ENCODE data around the gene ASPRV1.
"Not testable (repeated sequence)": the region's sequence is repeated elsewhere in the genome, so short reads cannot be mapped to it uniquely, and the experiment has no call there.

The ASPRV1 gene

DNA sequence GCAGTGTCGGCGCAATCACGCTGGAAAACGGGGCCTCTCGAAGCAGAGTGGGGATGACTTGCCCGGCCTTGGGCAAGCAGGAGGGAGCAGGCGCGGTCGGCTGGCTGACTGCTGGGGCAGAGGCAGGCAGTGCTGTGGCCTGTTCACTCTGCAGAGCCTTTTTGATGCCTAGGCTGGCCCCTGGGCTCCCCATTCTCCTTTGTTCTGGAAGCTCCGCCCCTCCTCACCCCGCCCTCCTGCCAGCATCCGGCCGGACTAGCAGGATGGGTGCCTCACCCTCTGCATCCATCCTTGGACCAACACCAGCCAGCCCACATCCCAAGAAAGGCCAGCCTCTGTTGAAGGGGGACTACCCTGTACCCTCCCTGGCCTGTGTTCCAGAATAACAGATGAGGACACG is at the start of gene ASPRV1:
ASPRV1 (minus strand) TSS at position 136 of the 400 bp plus-strand sequence. CDS start 195 bp downstream, outside the sequence.
- Histone ChIP-seq H3K9ac (ENCODE audit: low read depth, low read length) (no peak within 1 kb of the TSS), H3K4me3 (ENCODE audit: low read depth, low read length) (no peak within 1 kb of the TSS), H3K36me3 (ENCODE audit: control insufficient read depth, insufficient read depth, low read length) (no peaks in the 10 kb centered on the region), H3K4me1 (ENCODE audit: control insufficient read depth, insufficient read depth, low read length) (peaks cover 8% of the 10 kb centered on the region), H3K9me3 (ENCODE audit: control insufficient read depth, insufficient read depth, low read length) (no peaks in the 10 kb centered on the region), H3K27me3 (ENCODE audit: control insufficient read depth, insufficient read depth, low read length) (no peaks in the 10 kb centered on the region)

- H3K4me1 ChIP-seq (ENCODE audit: control insufficient read depth, insufficient read depth, low read length) = peaks cover 10% of the 10 kb centered on the region
- no peaks in the 10 kb centered on the region for H3K36me3 ChIP-seq (ENCODE audit: control insufficient read depth, insufficient read depth, low read length)
- H3K9ac ChIP-seq (ENCODE audit: low read depth, low read length) = no peak overlapping the region
- no peaks in the 10 kb centered on the region for H3K27me3 ChIP-seq (ENCODE audit: control insufficient read depth, insufficient read depth, low read length)
- H3K4me3 ChIP-seq (ENCODE audit: low read depth, low read length) = no peak overlapping the region
- H3K9me3 ChIP-seq (ENCODE audit: control insufficient read depth, insufficient read depth, low read length) = no peaks in the 10 kb centered on the region
These were observed 49.2 kb upstream of the ASPRV1 start for GRCh38 chr2:70010576-70011111.

GRCh38 chr2:70009762-70010575 is 48.5 kb upstream of the ASPRV1 start:
- Histone ChIP-seq H3K27me3 (ENCODE audit: control insufficient read depth, insufficient read depth, low read length) (no peaks in the 10 kb centered on the region), H3K4me1 (ENCODE audit: control insufficient read depth, insufficient read depth, low read length) (peaks cover 11% of the 10 kb centered on the region), H3K9me3 (ENCODE audit: control insufficient read depth, insufficient read depth, low read length) (no peaks in the 10 kb centered on the region), H3K4me3 (ENCODE audit: low read depth, low read length) (no peak overlapping the region), H3K36me3 (ENCODE audit: control insufficient read depth, insufficient read depth, low read length) (no peaks in the 10 kb centered on the region), H3K9ac (ENCODE audit: low read depth, low read length) (no peak overlapping the region)

- H3K27me3 ChIP-seq (ENCODE audit: control insufficient read depth, insufficient read depth, low read length) = no peaks in the 10 kb centered on the region
- no peak overlapping the region for H3K4me3 ChIP-seq (ENCODE audit: low read depth, low read length)
- H3K4me1 ChIP-seq (ENCODE audit: control insufficient read depth, insufficient read depth, low read length) = peaks cover 11% of the 10 kb centered on the region
- H3K36me3 ChIP-seq (ENCODE audit: control insufficient read depth, insufficient read depth, low read length) = no peaks in the 10 kb centered on the region
- no peak overlapping the region for H3K9ac ChIP-seq (ENCODE audit: low read depth, low read length)
- H3K9me3 ChIP-seq (ENCODE audit: control insufficient read depth, insufficient read depth, low read length) = no peaks in the 10 kb centered on the region
These were observed 46.9 kb upstream of the ASPRV1 start for GRCh38 chr2:70008290-70008689.

- Histone ChIP-seq H3K9ac (ENCODE audit: low read depth, low read length) (no peak overlapping the region), H3K27me3 (ENCODE audit: control insufficient read depth, insufficient read depth, low read length) (no peaks in the 10 kb centered on the region), H3K36me3 (ENCODE audit: control insufficient read depth, insufficient read depth, low read length) (no peaks in the 10 kb centered on the region), H3K4me1 (ENCODE audit: control insufficient read depth, insufficient read depth, low read length) (peaks cover 14% of the 10 kb centered on the region), H3K9me3 (ENCODE audit: control insufficient read depth, insufficient read depth, low read length) (no peaks in the 10 kb centered on the region), H3K4me3 (ENCODE audit: low read depth, low read length) (no peak overlapping the region)
These were observed 45.7 kb upstream of the ASPRV1 start for GRCh38 chr2:70007151-70007550.

DNA sequence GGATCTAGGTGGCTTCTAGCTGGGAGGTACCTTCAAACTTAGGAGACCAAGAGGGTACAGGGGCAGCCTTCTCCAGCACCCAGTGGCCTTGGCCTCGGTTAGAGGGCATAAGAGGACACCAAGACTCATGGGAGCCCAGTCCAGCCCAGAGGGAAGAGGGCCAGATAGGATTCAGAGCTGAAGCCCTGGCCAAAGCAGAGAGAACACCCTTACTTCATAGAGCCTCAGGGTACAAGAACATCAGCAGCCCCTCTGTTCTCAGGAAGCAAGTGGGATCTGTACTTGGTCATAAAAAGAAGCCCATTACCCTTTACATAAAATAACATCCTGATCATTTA is 45.0 kb upstream of the ASPRV1 start:
- Histone ChIP-seq H3K4me3 (ENCODE audit: low read depth, low read length) (no peak overlapping the region), H3K27me3 (ENCODE audit: control insufficient read depth, insufficient read depth, low read length) (no peaks in the 10 kb centered on the region), H3K9ac (ENCODE audit: low read depth, low read length) (no peak overlapping the region), H3K4me1 (ENCODE audit: control insufficient read depth, insufficient read depth, low read length) (peaks cover 14% of the 10 kb centered on the region), H3K36me3 (ENCODE audit: control insufficient read depth, insufficient read depth, low read length) (no peaks in the 10 kb centered on the region), H3K9me3 (ENCODE audit: control insufficient read depth, insufficient read depth, low read length) (no peaks in the 10 kb centered on the region)

DNA sequence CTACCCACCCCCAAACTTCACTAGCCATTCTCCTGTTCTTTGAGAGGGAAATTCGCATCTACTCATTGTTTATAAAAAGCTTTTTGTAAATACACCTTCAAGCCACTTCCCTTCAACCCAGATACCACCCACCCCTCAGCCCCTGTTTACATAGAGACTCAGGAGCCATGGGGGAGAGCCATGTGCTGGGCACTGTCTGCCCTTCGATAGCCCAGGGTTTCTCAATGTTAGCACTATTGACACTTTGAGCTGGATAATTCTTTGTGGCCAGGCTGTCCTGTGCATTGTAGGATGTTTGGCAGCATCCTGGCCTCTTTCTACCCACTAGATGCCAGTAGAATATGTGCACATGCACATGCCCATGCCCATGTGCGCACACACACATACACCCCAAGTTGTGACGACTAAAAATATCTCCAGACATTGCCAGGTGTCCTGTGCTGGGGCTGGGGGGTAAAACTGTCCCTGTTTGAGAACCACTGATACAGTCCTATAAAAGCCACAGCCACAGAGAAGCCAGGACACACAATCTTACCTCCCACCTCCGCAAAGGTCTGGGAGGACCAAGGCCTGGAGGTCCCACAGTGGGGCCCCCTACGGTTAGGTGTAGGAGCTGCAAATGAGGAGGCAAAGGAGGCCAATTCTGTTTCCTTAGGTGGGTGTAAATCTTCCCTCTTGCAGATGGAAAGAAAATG is 44.5 kb upstream of the ASPRV1 start:
- Histone ChIP-seq H3K9me3 (ENCODE audit: control insufficient read depth, insufficient read depth, low read length) (no peaks in the 10 kb centered on the region), H3K4me3 (ENCODE audit: low read depth, low read length) (no peak overlapping the region), H3K36me3 (ENCODE audit: control insufficient read depth, insufficient read depth, low read length) (no peaks in the 10 kb centered on the region), H3K9ac (ENCODE audit: low read depth, low read length) (no peak overlapping the region), H3K27me3 (ENCODE audit: control insufficient read depth, insufficient read depth, low read length) (no peaks in the 10 kb centered on the region), H3K4me1 (ENCODE audit: control insufficient read depth, insufficient read depth, low read length) (peaks cover 14% of the 10 kb centered on the region)

DNA sequence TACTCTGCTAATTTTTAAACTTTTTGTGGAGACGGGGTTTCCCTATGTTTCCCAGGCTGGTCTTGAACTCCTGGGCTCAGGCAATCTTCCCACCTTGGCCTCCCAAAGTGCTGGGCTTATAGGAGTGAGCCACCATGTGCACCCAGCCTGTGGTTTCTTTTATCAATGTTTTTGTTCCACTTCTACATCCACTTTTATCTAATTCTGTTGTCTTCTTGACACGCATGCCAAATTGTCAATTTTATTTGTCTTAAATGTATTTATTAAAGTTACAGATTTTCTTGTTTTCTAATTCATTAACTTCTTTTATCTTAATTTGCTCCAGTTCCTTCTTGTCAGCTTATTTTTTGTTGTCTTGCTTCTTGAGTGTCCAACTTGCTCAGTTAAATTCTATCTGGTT is 43.8 kb upstream of the ASPRV1 start:
- Histone ChIP-seq H3K4me3 (ENCODE audit: low read depth, low read length) (no peak overlapping the region), H3K27me3 (ENCODE audit: control insufficient read depth, insufficient read depth, low read length) (no peaks in the 10 kb centered on the region), H3K36me3 (ENCODE audit: control insufficient read depth, insufficient read depth, low read length) (no peaks in the 10 kb centered on the region), H3K9ac (ENCODE audit: low read depth, low read length) (no peak overlapping the region), H3K9me3 (ENCODE audit: control insufficient read depth, insufficient read depth, low read length) (no peaks in the 10 kb centered on the region), H3K4me1 (ENCODE audit: control insufficient read depth, insufficient read depth, low read length) (peaks cover 14% of the 10 kb centered on the region)

- no peaks in the 10 kb centered on the region for H3K9me3 ChIP-seq (ENCODE audit: control insufficient read depth, insufficient read depth, low read length)
- H3K36me3 ChIP-seq (ENCODE audit: control insufficient read depth, insufficient read depth, low read length) = no peaks in the 10 kb centered on the region
- no peak overlapping the region for H3K9ac ChIP-seq (ENCODE audit: low read depth, low read length)
- H3K27me3 ChIP-seq (ENCODE audit: control insufficient read depth, insufficient read depth, low read length) = no peaks in the 10 kb centered on the region
- peaks cover 19% of the 10 kb centered on the region for H3K4me1 ChIP-seq (ENCODE audit: control insufficient read depth, insufficient read depth, low read length)
- no peak overlapping the region for H3K4me3 ChIP-seq (ENCODE audit: low read depth, low read length)
These were observed 41.8 kb upstream of the ASPRV1 start for GRCh38 chr2:70003093-70003830.

- no peaks in the 10 kb centered on the region for H3K9me3 ChIP-seq (ENCODE audit: control insufficient read depth, insufficient read depth, low read length)
- peaks cover 19% of the 10 kb centered on the region for H3K4me1 ChIP-seq (ENCODE audit: control insufficient read depth, insufficient read depth, low read length)
- H3K9ac ChIP-seq (ENCODE audit: low read depth, low read length) = no peak overlapping the region
- H3K27me3 ChIP-seq (ENCODE audit: control insufficient read depth, insufficient read depth, low read length) = no peaks in the 10 kb centered on the region
- H3K4me3 ChIP-seq (ENCODE audit: low read depth, low read length) = no peak overlapping the region
- no peaks in the 10 kb centered on the region for H3K36me3 ChIP-seq (ENCODE audit: control insufficient read depth, insufficient read depth, low read length)
These were observed 40.9 kb upstream of the ASPRV1 start for GRCh38 chr2:70002241-70002899.

DNA sequence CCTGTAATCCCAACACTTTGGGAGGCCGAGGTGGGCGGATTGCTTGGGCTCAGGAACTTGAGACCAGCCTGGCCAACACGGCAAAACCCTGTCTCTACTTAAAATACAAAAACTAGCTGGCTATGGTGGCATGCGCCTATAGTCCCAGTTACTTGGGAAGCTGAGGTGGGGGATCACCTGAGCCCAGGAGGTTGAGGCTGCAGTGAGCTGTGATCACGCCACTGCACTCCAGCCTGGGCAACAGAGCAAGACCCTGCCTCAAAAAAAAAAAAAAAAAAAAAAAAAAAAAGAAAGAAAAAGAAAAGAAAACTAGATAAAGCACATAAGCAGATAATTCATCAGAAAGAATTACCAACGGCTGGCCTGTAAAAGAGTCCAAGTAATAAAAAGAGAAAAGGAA is 39.1 kb upstream of the ASPRV1 start:
- H3K4me1 ChIP-seq (ENCODE audit: control insufficient read depth, insufficient read depth, low read length) = peaks cover 13% of the 10 kb centered on the region
- not testable (repeated sequence) for H3K36me3 ChIP-seq (ENCODE audit: control insufficient read depth, insufficient read depth, low read length); H3K9me3 ChIP-seq (ENCODE audit: control insufficient read depth, insufficient read depth, low read length); H3K27me3 ChIP-seq (ENCODE audit: control insufficient read depth, insufficient read depth, low read length); H3K4me3 ChIP-seq (ENCODE audit: low read depth, low read length); H3K9ac ChIP-seq (ENCODE audit: low read depth, low read length)
